Epithelial cell of proximal tubule (primary cell): ENCODE data around the gene ENOX1. TPM values are rescaled to one million over a fixed set of nuclear protein-coding genes. Genes with fewer than 3 reads are reported as not detected.
"Not testable (repeated sequence)": the region's sequence is repeated elsewhere in the genome, so short reads cannot be mapped to it uniquely, and the experiment has no call there.

Experiments used
- DNase-seq: peaks from one replicate; pipeline ENCODE4 v3.0.0-alpha.2; 2011; ENCODE audit warnings: low read depth
- H3K4me3 ChIP-seq: 2 replicates; pipeline ENCODE4 v1.5.1; 2011; ENCODE audit warnings: low read depth, mild to moderate bottlenecking, low read length
- total RNA-seq: library from RNA; depleted of rRNA; stranded (reverse); fragments of >200 nt; gene quantifications from 2 replicates; pipeline ENCODE4 v1.2.3, GENCODE V29; 2015
- TF ChIP-seq, protein P1 (sequence below): conservative IDR thresholded peaks from 2 replicates; pipeline ENCODE4 v1.5.1; 2012; ENCODE audit warnings: low read depth, mild to moderate bottlenecking, low read length

ENOX1 gene
- 0.17 and 1.8 TPM in 2 replicates for total RNA-seq

GRCh38 chr13:43786766-43787517 is at the start of gene ENOX1:
Gene ENOX1 (minus strand): TSS chr13:43786972.
- DNase-seq = no peak
- peak within 1 kb of the TSS; percentile 64 for H3K4me3 ChIP-seq
- TF ChIP-seq, protein P1, sequence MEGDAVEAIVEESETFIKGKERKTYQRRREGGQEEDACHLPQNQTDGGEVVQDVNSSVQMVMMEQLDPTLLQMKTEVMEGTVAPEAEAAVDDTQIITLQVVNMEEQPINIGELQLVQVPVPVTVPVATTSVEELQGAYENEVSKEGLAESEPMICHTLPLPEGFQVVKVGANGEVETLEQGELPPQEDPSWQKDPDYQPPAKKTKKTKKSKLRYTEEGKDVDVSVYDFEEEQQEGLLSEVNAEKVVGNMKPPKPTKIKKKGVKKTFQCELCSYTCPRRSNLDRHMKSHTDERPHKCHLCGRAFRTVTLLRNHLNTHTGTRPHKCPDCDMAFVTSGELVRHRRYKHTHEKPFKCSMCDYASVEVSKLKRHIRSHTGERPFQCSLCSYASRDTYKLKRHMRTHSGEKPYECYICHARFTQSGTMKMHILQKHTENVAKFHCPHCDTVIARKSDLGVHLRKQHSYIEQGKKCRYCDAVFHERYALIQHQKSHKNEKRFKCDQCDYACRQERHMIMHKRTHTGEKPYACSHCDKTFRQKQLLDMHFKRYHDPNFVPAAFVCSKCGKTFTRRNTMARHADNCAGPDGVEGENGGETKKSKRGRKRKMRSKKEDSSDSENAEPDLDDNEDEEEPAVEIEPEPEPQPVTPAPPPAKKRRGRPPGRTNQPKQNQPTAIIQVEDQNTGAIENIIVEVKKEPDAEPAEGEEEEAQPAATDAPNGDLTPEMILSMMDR = no peak

GRCh38 chr13:43835701-43836100 is 48.9 kb upstream of the ENOX1 start:
- TF ChIP-seq, protein P1 = no peak
- H3K4me3 ChIP-seq = no peak overlapping the region
- no peak for DNase-seq

- no peak for DNase-seq
- no peak overlapping the region for H3K4me3 ChIP-seq
- TF ChIP-seq, protein P1 = no peak
Observed at GRCh38 chr13:43831088-43831487, 44.3 kb upstream of the ENOX1 start.

GRCh38 chr13:43830497-43830881 is 43.7 kb upstream of the ENOX1 start:
- H3K4me3 ChIP-seq = no peak overlapping the region
- TF ChIP-seq, protein P1 = no peak
- DNase-seq = no peak

- DNase-seq, H3K4me3 ChIP-seq: not testable (repeated sequence)
Observed at GRCh38 chr13:43824656-43825055, 37.9 kb upstream of the ENOX1 start.

DNA sequence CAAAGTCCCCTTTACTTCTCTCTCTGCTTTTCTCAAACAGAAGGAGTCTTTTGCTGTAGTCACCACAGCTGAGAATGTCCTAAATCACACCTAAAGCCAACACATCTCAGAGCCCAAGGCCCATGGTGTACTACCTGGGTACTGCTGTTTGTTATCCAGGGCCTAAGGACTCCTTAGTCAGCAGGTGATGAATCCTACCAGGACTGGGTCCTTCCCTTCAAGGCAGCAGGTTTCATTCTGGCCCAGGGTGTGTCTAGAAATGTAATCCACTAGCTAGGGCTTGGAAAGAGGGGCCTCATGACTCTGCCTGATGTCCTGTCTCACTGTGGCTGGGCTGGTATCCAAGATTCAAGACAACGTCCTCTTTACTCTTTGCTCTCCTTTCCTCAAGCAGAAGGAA is 36.2 kb upstream of the ENOX1 start:
- TF ChIP-seq, protein P1 = no peak
- no peak for DNase-seq
- no peak overlapping the region for H3K4me3 ChIP-seq

DNA sequence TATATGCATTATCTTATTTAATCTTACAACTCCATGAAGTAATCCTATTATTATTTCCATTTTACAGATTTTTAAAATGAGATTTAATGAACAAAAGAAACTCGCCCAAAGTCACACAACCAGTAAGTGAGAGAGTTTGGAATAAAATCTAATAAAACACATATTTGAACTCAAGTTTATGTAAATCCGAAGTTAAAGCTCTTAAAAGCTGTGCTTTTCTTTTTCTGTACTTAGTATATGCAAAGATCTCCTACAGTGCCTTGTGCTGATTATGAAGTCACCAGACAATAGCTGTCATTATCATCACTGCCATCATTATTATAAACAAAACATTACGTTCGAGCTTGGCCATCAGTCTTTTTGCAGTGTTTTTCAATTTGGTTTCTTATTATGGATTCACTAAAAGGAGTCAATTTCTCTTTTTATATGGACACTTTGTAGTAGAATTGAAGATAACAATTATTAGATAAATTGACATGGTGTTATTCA is 29.7 kb upstream of the ENOX1 start:
- DNase-seq = no peak
- no peak overlapping the region for H3K4me3 ChIP-seq
- TF ChIP-seq, protein P1 = no peak
